NCI-H446 treated with DMSO at 0.1 percent for 48 hours (cell line): ENCODE results near the gene RBM19.

ENCODE experiments used
- DNase-seq: peaks from one replicate; lab custom pipeline; 2025; lab: John Stamatoyannopoulos, UW

RBM19 gene

GRCh38 chr12:113990250-113991223, 24.4 kb upstream of the RBM19 start:
- DNase-seq = no peak

GRCh38 chr12:113988976-113989375, 22.9 kb upstream of the RBM19 start:
- no peak for DNase-seq

- no peak for DNase-seq
These were observed 21.9 kb upstream of the RBM19 start for GRCh38 chr12:113988064-113988451.

- no peak for DNase-seq
These were observed 21.3 kb upstream of the RBM19 start for GRCh38 chr12:113987261-113988063.

GRCh38 chr12:113984464-113984863, 18.3 kb upstream of the RBM19 start:
- DNase-seq = no peak

GRCh38 chr12:113983777-113984448, 17.8 kb upstream of the RBM19 start:
- no peak for DNase-seq

- DNase-seq = no peak
These were observed 17.1 kb upstream of the RBM19 start for GRCh38 chr12:113983265-113983664.

GRCh38 chr12:113981876-113982275, 15.8 kb upstream of the RBM19 start:
- DNase-seq = no peak

GRCh38 chr12:113980537-113981337, 14.6 kb upstream of the RBM19 start:
- peak; percentile 10 for DNase-seq

- no peak for DNase-seq
These were observed 13.9 kb upstream of the RBM19 start for GRCh38 chr12:113980054-113980453.

- DNase-seq = no peak
These were observed 12.0 kb upstream of the RBM19 start for GRCh38 chr12:113978080-113978479.

GRCh38 chr12:113974006-113974405, 7.9 kb upstream of the RBM19 start:
- no peak for DNase-seq

- DNase-seq = no peak
These were observed 7.2 kb upstream of the RBM19 start for GRCh38 chr12:113973109-113973904.

- DNase-seq = no peak
These were observed 5.3 kb upstream of the RBM19 start for GRCh38 chr12:113971392-113971791.

- no peak for DNase-seq
These were observed 4.1 kb upstream of the RBM19 start for GRCh38 chr12:113970211-113970610.

GRCh38 chr12:113967368-113967767, 1.2 kb upstream of the RBM19 start:
- no peak for DNase-seq

GRCh38 chr12:113962733-113963132, 3.4 kb downstream of the RBM19 start:
- no peak for DNase-seq

GRCh38 chr12:113961921-113962710, 4.0 kb downstream of the RBM19 start:
- DNase-seq = no peak

- no peak for DNase-seq
These were observed 6.1 kb downstream of the RBM19 start for GRCh38 chr12:113960030-113960429.

GRCh38 chr12:113959096-113959495, 7.0 kb downstream of the RBM19 start:
- DNase-seq = no peak
